ENCODE measurements around the gene PLCD3.

- no peak for TF ChIP-seq CTCF (IDR thresholded peaks at IDR 0.05)
- TF ChIP-seq POLR2A (IDR thresholded peaks at IDR 0.05), result no peak
These were observed 45.9 kb downstream of the PLCD3 start for GRCh38 chr17:45086391-45086790.
